ENCODE results near the gene PLXNA4. TPM values are rescaled to one million over a fixed set of nuclear protein-coding genes. Genes with fewer than 3 reads are reported as not detected.

The PLXNA4 gene
- total RNA-seq, 1 donor from 2014 or later: 0.38 TPM

GRCh38 chr7:132122901-132123300 is 453.4 kb downstream of the PLXNA4 start:
- H3K9me3 Mint-ChIP-seq (ENCODE audit: low read depth): no peaks in the 10 kb centered on the region
- no peak for DNase-seq (ENCODE audit: low spot score, unreplicated experiment)
- TF ChIP-seq CTCF (IDR thresholded peaks at IDR 0.05; ENCODE audit: unreplicated experiment): no peak
- no peaks in the 10 kb centered on the region for H3K36me3 Mint-ChIP-seq (ENCODE audit: insufficient read depth)
- no peak overlapping the region for H3K27ac Mint-ChIP-seq
- H3K27me3 Mint-ChIP-seq: peaks cover 25% of the 10 kb centered on the region
- H3K4me3 Mint-ChIP-seq (ENCODE audit: low read depth): no peak overlapping the region
- H3K4me1 Mint-ChIP-seq (ENCODE audit: low read depth): no peaks in the 10 kb centered on the region

- no peak for TF ChIP-seq CTCF (IDR thresholded peaks at IDR 0.05; ENCODE audit: unreplicated experiment)
- Mint-ChIP-seq H3K27ac (no peak overlapping the region), H3K9me3 (ENCODE audit: low read depth) (no peaks in the 10 kb centered on the region), H3K27me3 (peaks cover 25% of the 10 kb centered on the region), H3K4me3 (ENCODE audit: low read depth) (no peak overlapping the region), H3K36me3 (ENCODE audit: insufficient read depth) (no peaks in the 10 kb centered on the region), H3K4me1 (ENCODE audit: low read depth) (no peaks in the 10 kb centered on the region)
- DNase-seq (ENCODE audit: low spot score, unreplicated experiment): no peak
Observed at GRCh38 chr7:132121987-132122386, 454.3 kb downstream of the PLXNA4 start.

- no peak for DNase-seq (ENCODE audit: low spot score, unreplicated experiment)
- no peak for TF ChIP-seq CTCF (IDR thresholded peaks at IDR 0.05; ENCODE audit: unreplicated experiment)
- H3K36me3 Mint-ChIP-seq (ENCODE audit: insufficient read depth): no peaks in the 10 kb centered on the region
- H3K4me1 Mint-ChIP-seq (ENCODE audit: low read depth): no peaks in the 10 kb centered on the region
- H3K4me3 Mint-ChIP-seq (ENCODE audit: low read depth): no peak overlapping the region
- H3K27me3 Mint-ChIP-seq: peaks cover 11% of the 10 kb centered on the region
- H3K27ac Mint-ChIP-seq: no peak overlapping the region
- H3K9me3 Mint-ChIP-seq (ENCODE audit: low read depth): no peaks in the 10 kb centered on the region
Observed at GRCh38 chr7:132118641-132119040, 457.6 kb downstream of the PLXNA4 start.

GRCh38 chr7:132117636-132118035 is 458.6 kb downstream of the PLXNA4 start:
- TF ChIP-seq CTCF (IDR thresholded peaks at IDR 0.05; ENCODE audit: unreplicated experiment): no peak
- no peak for DNase-seq (ENCODE audit: low spot score, unreplicated experiment)
- no peaks in the 10 kb centered on the region for H3K36me3 Mint-ChIP-seq (ENCODE audit: insufficient read depth)
- no peak overlapping the region for H3K27ac Mint-ChIP-seq
- H3K27me3 Mint-ChIP-seq: peaks cover 10% of the 10 kb centered on the region
- no peaks in the 10 kb centered on the region for H3K9me3 Mint-ChIP-seq (ENCODE audit: low read depth)
- no peaks in the 10 kb centered on the region for H3K4me1 Mint-ChIP-seq (ENCODE audit: low read depth)
- H3K4me3 Mint-ChIP-seq (ENCODE audit: low read depth): no peak overlapping the region

- H3K4me3 Mint-ChIP-seq (ENCODE audit: low read depth): no peak overlapping the region
- TF ChIP-seq CTCF (IDR thresholded peaks at IDR 0.05; ENCODE audit: unreplicated experiment): no peak
- H3K27ac Mint-ChIP-seq: no peak overlapping the region
- DNase-seq (ENCODE audit: low spot score, unreplicated experiment): no peak
- H3K9me3 Mint-ChIP-seq (ENCODE audit: low read depth): no peaks in the 10 kb centered on the region
- no peaks in the 10 kb centered on the region for H3K36me3 Mint-ChIP-seq (ENCODE audit: insufficient read depth)
- peaks cover 7% of the 10 kb centered on the region for H3K27me3 Mint-ChIP-seq
- no peaks in the 10 kb centered on the region for H3K4me1 Mint-ChIP-seq (ENCODE audit: low read depth)
Observed at GRCh38 chr7:132117181-132117580, 459.1 kb downstream of the PLXNA4 start.

Measured in progenitor cell of endocrine pancreas (in vitro differentiated cells).